GM18873 (cell line): ENCODE results near the gene MIOX.

Source experiments
- ATAC-seq: cut with Tn5 transposase; IDR thresholded peaks from one replicate; pipeline ENCODE4 v1.9.1; 2021; ENCODE audit warnings: mild to moderate bottlenecking, moderate library complexity, moderate number of reproducible peaks; ENCODE audit not compliant: unreplicated experiment, low FRiP score

Gene MIOX

GRCh38 chr22:50454556-50455075 lies 32.0 kb upstream of the MIOX start:
- no peak for ATAC-seq

GRCh38 chr22:50455201-50455600 lies 31.5 kb upstream of the MIOX start:
- ATAC-seq = no peak

GRCh38 chr22:50456026-50456425 lies 30.6 kb upstream of the MIOX start:
- no peak for ATAC-seq

GRCh38 chr22:50456466-50457234 lies 30.0 kb upstream of the MIOX start:
- ATAC-seq = no peak

GRCh38 chr22:50459016-50459415 lies 27.6 kb upstream of the MIOX start:
- ATAC-seq = no peak

GRCh38 chr22:50459496-50460140 lies 27.0 kb upstream of the MIOX start:
- ATAC-seq = no peak

- no peak for ATAC-seq
Measured at GRCh38 chr22:50460938-50461337, 25.7 kb upstream of the MIOX start.

- no peak for ATAC-seq
Measured at GRCh38 chr22:50461536-50461935, 25.1 kb upstream of the MIOX start.

GRCh38 chr22:50461979-50462540 lies 24.6 kb upstream of the MIOX start:
- no peak for ATAC-seq

- ATAC-seq = no peak
Measured at GRCh38 chr22:50463188-50463900, 23.3 kb upstream of the MIOX start.

- no peak for ATAC-seq
Measured at GRCh38 chr22:50464451-50464850, 22.2 kb upstream of the MIOX start.

GRCh38 chr22:50465066-50465930 lies 21.4 kb upstream of the MIOX start:
- no peak for ATAC-seq

GRCh38 chr22:50467341-50467740 lies 19.3 kb upstream of the MIOX start:
- no peak for ATAC-seq

- no peak for ATAC-seq
Measured at GRCh38 chr22:50467773-50468440, 18.8 kb upstream of the MIOX start.

GRCh38 chr22:50468626-50469025 lies 18.0 kb upstream of the MIOX start:
- no peak for ATAC-seq

GRCh38 chr22:50469377-50470305 lies 17.0 kb upstream of the MIOX start:
- peak; percentile 41 for ATAC-seq

- ATAC-seq = no peak
Measured at GRCh38 chr22:50470491-50470890, 16.2 kb upstream of the MIOX start.

- ATAC-seq = no peak
Measured at GRCh38 chr22:50471197-50471847, 15.3 kb upstream of the MIOX start.
